ENCODE measurements around the gene ABCC4. TPM values are rescaled to one million over a fixed set of nuclear protein-coding genes. Genes with fewer than 3 reads are reported as not detected.

ABCC4 gene
- total RNA-seq, 1 experiment from 2014 or later = 26.3 TPM

GRCh38 chr13:95033890-95034289 lies 267.4 kb downstream of the ABCC4 start (continued):
- TF ChIP-seq ZBTB33 (IDR thresholded peaks at IDR 0.05; ENCODE audit: extremely low read depth, insufficient replicate concordance, low read length) (no peak), SRF (IDR thresholded peaks at IDR 0.05; ENCODE audit: low read depth) (no peak), ZFX (IDR thresholded peaks at IDR 0.05) (no peak)

GRCh38 chr13:95032121-95032520 lies 269.1 kb downstream of the ABCC4 start:
- ChIA-PET POLR2A (no interaction called here), RAD21 (ENCODE audit: low non-redundant PET in 1 of 2, low total read pairs in 2 of 2, uncharacterized antibody in 2 of 2, unreplicated experiment in 2 of 2) (no interaction called here), CTCF (no interaction called here)
- H3K9ac ChIP-seq (ENCODE audit: low read length) = no peak overlapping the region
- H3K4me2 ChIP-seq (ENCODE audit: low read length) = no peak overlapping the region
- H3K27ac ChIP-seq (ENCODE audit: low read depth, low read length) = no peak overlapping the region
- no peaks in the 10 kb centered on the region for H3K79me2 ChIP-seq (ENCODE audit: insufficient read depth, low read length)
- H2AFZ ChIP-seq (ENCODE audit: low read depth, low read length, poor library complexity, severe bottlenecking) = no peak overlapping the region
- no peaks in the 10 kb centered on the region for H3K4me1 ChIP-seq (ENCODE audit: control insufficient read depth in 1 of 2, insufficient read depth in 2 of 2, low read length in 2 of 2)
- H3K4me3 ChIP-seq (replicated peaks in 1 of 2; ENCODE audit: low read depth in 1 of 2, low read length in 2 of 2) = no peak overlapping the region
- H3K27me3 ChIP-seq (ENCODE audit: insufficient read depth, low read length) = no peaks in the 10 kb centered on the region
- ATAC-seq = no peak
- BruUV-seq (replicated peaks) = no TSS peak
- no peaks in the 10 kb centered on the region for H4K20me1 ChIP-seq (ENCODE audit: insufficient read depth)
- intact Hi-C loops (cut with micrococcal nuclease) = no loop called here
- peaks cover 0 to 4% of the 10 kb centered on the region in 2 experiments; a peak in 2 of 4 replicates for H3K36me3 ChIP-seq (ENCODE audit: control insufficient read depth in 1 of 2, insufficient read depth in 2 of 2, low read length in 2 of 2)
- H3K9me3 ChIP-seq (ENCODE audit: control insufficient read depth in 1 of 2, insufficient read depth in 1 of 2, low read depth in 1 of 2, low read length in 2 of 2) = no peaks in the 10 kb centered on the region
- TF ChIP-seq TCF7L2 (IDR thresholded peaks at IDR 0.05; ENCODE audit: borderline replicate concordance, extremely low read depth, insufficient read depth, insufficient read length) (no peak), CEBPB (IDR thresholded peaks at IDR 0.05; ENCODE audit: low read depth) (no peak), SIN3A (IDR thresholded peaks at IDR 0.05; ENCODE audit: low read depth) (no peak), REST (IDR thresholded peaks at IDR 0.05; ENCODE audit: low read depth) (no peak), YY1 (IDR thresholded peaks at IDR 0.05; ENCODE audit: extremely low read depth, insufficient replicate concordance, low read depth, low read length) (no peak), EZH2phosphoT487 (IDR thresholded peaks at IDR 0.05; ENCODE audit: borderline replicate concordance) (no peak), FOSL1 (IDR thresholded peaks at IDR 0.05; ENCODE audit: low read depth) (no peak), POLR2A (IDR thresholded peaks at IDR 0.05; ENCODE audit: borderline replicate concordance, extremely low read depth, insufficient read depth, insufficient read length) (no peak), RAD21 (IDR thresholded peaks at IDR 0.05; ENCODE audit: low read depth) (no peak), CTCF (IDR thresholded peaks at IDR 0.05 in 2 of 3, conservative IDR thresholded peaks at IDR 0.05 in 1 of 3; ENCODE audit: borderline replicate concordance in 1 of 3, insufficient read depth in 1 of 3, low read depth in 2 of 3, low read length in 2 of 3) (no peak), ELF1 (IDR thresholded peaks at IDR 0.05; ENCODE audit: borderline replicate concordance, low read depth) (no peak), EGR1 (IDR thresholded peaks at IDR 0.05; ENCODE audit: low read depth) (no peak), JUND (IDR thresholded peaks at IDR 0.05) (no peak), POLR2AphosphoS5 (IDR thresholded peaks at IDR 0.05; ENCODE audit: low read depth, low read length) (no peak), CBX3 (IDR thresholded peaks at IDR 0.05; ENCODE audit: low read depth) (no peak), ZNF274 (IDR thresholded peaks at IDR 0.05; ENCODE audit: low read depth, low read length) (no peak), SP1 (IDR thresholded peaks at IDR 0.05; ENCODE audit: low read depth) (no peak), EZH2 (IDR thresholded peaks at IDR 0.05) (no peak), ZFX (IDR thresholded peaks at IDR 0.05) (no peak)
- DNase-seq (ENCODE audit: low read depth, low spot score) = no peak
- no peaks in the 10 kb centered on the region for H3K9me2 ChIP-seq (ENCODE audit: insufficient read depth)
